ENCODE results near the gene CALCOCO1.

DNA sequence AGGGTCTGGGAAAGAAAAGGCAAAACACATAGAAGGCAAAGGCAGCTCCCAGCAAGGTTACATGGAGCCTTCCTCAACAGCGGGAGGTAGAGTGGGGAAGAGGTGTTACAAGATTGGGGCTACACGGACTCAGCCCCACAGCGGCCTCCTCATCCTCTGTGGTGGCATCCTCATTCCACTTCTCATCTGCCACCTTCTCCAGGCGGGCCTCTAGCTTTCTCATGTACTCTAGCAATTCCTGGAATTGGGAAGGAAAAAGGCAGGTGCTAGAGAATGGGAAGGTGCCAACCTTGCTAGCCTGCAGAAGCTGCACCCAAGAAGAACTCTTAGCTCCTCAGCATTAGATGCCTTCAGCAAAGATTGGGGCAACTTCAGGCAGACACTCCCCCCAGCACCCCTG, 13.2 kb downstream of the CALCOCO1 start:
- TF ChIP-seq, protein P1, sequence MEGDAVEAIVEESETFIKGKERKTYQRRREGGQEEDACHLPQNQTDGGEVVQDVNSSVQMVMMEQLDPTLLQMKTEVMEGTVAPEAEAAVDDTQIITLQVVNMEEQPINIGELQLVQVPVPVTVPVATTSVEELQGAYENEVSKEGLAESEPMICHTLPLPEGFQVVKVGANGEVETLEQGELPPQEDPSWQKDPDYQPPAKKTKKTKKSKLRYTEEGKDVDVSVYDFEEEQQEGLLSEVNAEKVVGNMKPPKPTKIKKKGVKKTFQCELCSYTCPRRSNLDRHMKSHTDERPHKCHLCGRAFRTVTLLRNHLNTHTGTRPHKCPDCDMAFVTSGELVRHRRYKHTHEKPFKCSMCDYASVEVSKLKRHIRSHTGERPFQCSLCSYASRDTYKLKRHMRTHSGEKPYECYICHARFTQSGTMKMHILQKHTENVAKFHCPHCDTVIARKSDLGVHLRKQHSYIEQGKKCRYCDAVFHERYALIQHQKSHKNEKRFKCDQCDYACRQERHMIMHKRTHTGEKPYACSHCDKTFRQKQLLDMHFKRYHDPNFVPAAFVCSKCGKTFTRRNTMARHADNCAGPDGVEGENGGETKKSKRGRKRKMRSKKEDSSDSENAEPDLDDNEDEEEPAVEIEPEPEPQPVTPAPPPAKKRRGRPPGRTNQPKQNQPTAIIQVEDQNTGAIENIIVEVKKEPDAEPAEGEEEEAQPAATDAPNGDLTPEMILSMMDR (IDR thresholded peaks at IDR 0.05), result no peak
- no peak for TF ChIP-seq EZH2 (IDR thresholded peaks at IDR 0.05)
- no peak for TF ChIP-seq EZH2phosphoT487 (IDR thresholded peaks at IDR 0.05)
